Pancreas (tissue), 10 donors: Measurements from ENCODE around the gene SLC35B2. TPM values are rescaled to one million over a fixed set of nuclear protein-coding genes. Genes with fewer than 3 reads are reported as not detected.

ENCODE experiments used
- ATAC-seq, 4 donors: fragments of 200-7000 bp; cut with Tn5 transposase; one replicate each; pipeline versions ENCODE4 v1.8.0 to v1.9.1; 2020; ENCODE audit warnings: mild to moderate bottlenecking in 4 of 4, moderate library complexity in 4 of 4
- DNase-seq, 6 donors: peaks; one replicate each; pipeline ENCODE4 v3.0.0-alpha.2; 2020
- FAIRE-seq: peaks from 2 replicates; lab custom pipeline; 2012; peaks lifted over from hg19 to GRCh38; lab: Jason Lieb, UNC
- H3K27ac ChIP-seq, 4 donors: fragments of 200-600 bp; sonication (generic); 1 replicate in 3 of 4; 2 replicates in 1 of 4; pipeline versions ENCODE4 v1.5.0 to v1.8.0; 2020
- H3K27me3 ChIP-seq, 4 donors: fragments of 200-600 bp; one replicate each; pipeline ENCODE4 v1.8.0; 2021
- H3K36me3 ChIP-seq, 3 donors: fragments of 200-600 bp; sonication (generic) in 1 of 3; one replicate each; pipeline versions ENCODE4 v1.5.0 to v1.8.0; 2020 to 2021
- H3K4me1 ChIP-seq, 3 donors: fragments of 200-600 bp; one replicate each; pipeline ENCODE4 v1.8.0; 2021
- H3K4me3 ChIP-seq, 4 donors: fragments of 200-600 bp; sonication (generic) in 2 of 4; one replicate each; pipeline versions ENCODE4 v1.5.0 to v1.8.0; 2020 to 2021
- H3K9me3 ChIP-seq, 4 donors: fragments of 200-600 bp; one replicate each; pipeline ENCODE4 v1.8.0; 2021
- CTCF ChIP-seq, 4 donors: fragments of 200-600 bp; sonication (generic) in 3 of 4; IDR thresholded peaks; one replicate each; pipeline versions ENCODE4 v1.5.0 to v1.8.0; 2021; ENCODE audit warnings: antibody characterized with exemption in 4 of 4
- WGBS, 2 donors: extraction: QIAGEN DNeasy Blood & Tissue Kit; methylation state at CpG; one replicate each; pipeline ENCODE4 v1.1.7; 2013; 5-methylcytosine and 5-hydroxymethylcytosine counted together
- intact Hi-C, 3 donors: fragments of 100-400 bp; cut with DNase I; formaldehyde crosslinking; loops; one replicate each; pipeline versions ENCODE4 v1.11.1 to v1.14.2; 2022
- polyA plus RNA-seq, 2 donors: library from polyadenylated mRNA; stranded (reverse); fragments of 200-250 nt; gene quantifications; one replicate each; pipeline ENCODE4 v1.2.3, GENCODE V29; 2013
- total RNA-seq, 6 donors: library from RNA; stranded (reverse); fragmentation: NEBNext Ultra II Directional in 4 of 6; extraction: Animal tissue kit (Norgen Biotek cat#: 25700) in 4 of 6; gene quantifications; one replicate each; pipeline versions ENCODE4 v1.2.1 to v1.2.4, GENCODE V29; 2021 to 2023
- donor health status: healthy with polysubstance abuse.
- donor health status: DM: no; HTN: no; CAD: no; lungs with moderate emphysema.
- donor health status: DM: no; HTN: no; CAD: no.
- donor health status: control.
- donor health status: control.
- donor health status: Bipolar disorder and iron deficiency.
- donor health status: DM: yes; HTN: yes; CAD: no.
- donor health status: DM: no; HTN: no; CAD: no.
- donor health status: DM: no; HTN: no; CAD: no.
- donor health status: DM: yes; HTN: yes; CAD: no.

The SLC35B2 gene
- total and polyA plus RNA-seq, 8 donors = 10.8 to 30.4 (median 20.5) TPM

DNA sequence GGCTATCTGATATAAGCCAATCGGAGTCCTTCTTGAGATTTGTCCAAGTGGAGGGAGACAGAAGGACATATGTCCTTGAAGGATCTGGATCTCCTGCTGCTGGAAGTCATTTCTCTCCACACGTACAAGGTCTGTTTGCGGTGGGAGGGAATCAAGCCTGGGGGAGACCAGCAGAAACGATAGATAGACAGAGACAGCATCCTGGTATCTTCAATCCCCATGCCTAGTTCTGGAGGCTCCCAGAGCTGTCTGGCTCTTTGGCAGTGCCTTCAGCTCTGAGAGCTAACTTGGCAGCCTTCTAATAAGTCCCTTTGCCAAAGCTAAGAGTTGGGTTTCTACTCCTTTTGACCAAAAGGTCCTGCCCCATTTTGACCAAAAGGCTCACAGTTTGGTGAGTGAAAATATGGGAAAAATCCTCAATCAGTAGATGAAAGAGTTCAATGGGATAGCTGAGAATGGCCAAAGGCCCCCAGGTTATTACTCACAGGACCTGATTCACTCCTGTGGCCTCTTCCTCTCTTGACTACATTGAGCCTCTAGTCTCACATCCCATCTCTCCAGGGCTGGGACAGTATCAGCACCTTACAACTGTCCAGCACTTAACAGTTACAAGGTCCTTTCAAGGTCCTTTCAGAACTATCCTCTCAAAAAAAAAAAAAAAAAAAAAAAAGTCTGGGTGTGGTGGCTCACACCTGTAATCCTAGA is 35.5 kb upstream of the SLC35B2 start:
- Histone ChIP-seq H3K4me3 (no peak overlapping the region), H3K9me3 (no peaks in the 10 kb centered on the region), H3K27me3 (peaks cover 0 to 7% (median 0%) of the 10 kb centered on the region in 4 donors), H3K36me3 (no peaks in the 10 kb centered on the region), H3K4me1 (peaks cover 0 to 8% (median 4%) of the 10 kb centered on the region in 3 donors), H3K27ac (no peak overlapping the region)
- DNase-seq = peak in 1 of 6 donors; percentile 9
- no peak for TF ChIP-seq CTCF (IDR thresholded peaks at IDR 0.05)
- no peak for FAIRE-seq
- intact Hi-C loops = no loop called here
- WGBS, 2 donors = 55 to 66% methylated on average over 4 of the region's 4 CpGs
- no peak for ATAC-seq

DNA sequence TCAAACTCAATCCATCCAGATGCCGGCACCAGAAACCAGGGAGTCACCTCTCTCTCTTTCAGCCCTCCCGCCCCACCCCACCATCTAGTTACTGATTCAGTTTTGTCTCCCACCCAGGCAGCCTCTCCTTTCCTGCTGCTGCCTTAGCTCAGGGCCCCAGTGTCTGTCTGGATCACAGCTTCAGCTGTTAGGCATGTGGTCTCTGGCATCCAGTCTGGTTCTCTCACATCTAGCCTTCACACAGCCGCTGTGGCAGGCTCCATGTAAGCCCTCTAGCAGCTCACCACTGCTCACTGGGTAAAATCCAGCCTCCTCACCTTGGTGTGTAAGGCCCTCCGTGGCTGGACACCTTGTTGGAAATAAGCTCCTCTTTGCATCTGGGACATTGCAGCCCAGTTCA is 34.5 kb upstream of the SLC35B2 start:
- no peaks in the 10 kb centered on the region for H3K36me3 ChIP-seq
- no peaks in the 10 kb centered on the region for H3K4me1 ChIP-seq
- H3K27me3 ChIP-seq = peaks cover 0 to 7% (median 0%) of the 10 kb centered on the region in 4 donors
- DNase-seq = peak in 1 of 6 donors; percentile 15
- no peak for ATAC-seq
- no peaks in the 10 kb centered on the region for H3K9me3 ChIP-seq
- 56% methylated on average over 4 of the region's 4 CpGs for WGBS, 2 donors
- no peak overlapping the region for H3K27ac ChIP-seq
- intact Hi-C loops = no loop called here
- FAIRE-seq = no peak
- no peak overlapping the region for H3K4me3 ChIP-seq
- TF ChIP-seq CTCF (IDR thresholded peaks at IDR 0.05) = no peak

DNA sequence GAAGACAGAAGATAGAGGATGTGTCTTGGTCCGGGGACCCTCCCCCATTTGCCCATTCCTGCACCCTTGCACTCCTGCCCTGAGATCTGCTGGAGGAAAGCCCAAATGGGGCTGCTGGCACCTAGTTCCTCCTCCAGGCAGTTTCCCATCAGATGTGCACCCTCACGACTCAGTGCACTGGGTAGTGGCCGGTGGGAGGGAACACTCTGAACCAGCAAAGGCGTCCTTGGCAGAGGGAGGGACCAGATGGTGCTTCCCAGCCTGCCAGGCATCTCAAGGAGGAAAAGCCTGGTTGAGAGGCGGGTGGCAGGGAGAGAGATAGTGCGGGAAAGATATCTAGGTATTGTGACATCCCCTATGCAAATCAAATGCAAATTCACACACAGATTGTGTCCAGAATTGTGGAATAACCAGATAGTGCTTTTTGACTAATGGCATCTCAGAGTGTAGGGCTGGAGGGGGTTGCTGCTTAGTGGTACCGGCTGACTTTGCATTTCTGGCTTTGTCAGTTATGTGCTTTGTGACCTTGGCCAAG is 32.5 kb upstream of the SLC35B2 start:
- H3K27me3 ChIP-seq = peaks cover 0 to under 1% (median 0%) of the 10 kb centered on the region in 4 donors
- peak in 5 of 6 donors; percentile 28 to 64 (median 49) for DNase-seq
- ATAC-seq = peak; percentile 54 to 91 (median 82)

DNA sequence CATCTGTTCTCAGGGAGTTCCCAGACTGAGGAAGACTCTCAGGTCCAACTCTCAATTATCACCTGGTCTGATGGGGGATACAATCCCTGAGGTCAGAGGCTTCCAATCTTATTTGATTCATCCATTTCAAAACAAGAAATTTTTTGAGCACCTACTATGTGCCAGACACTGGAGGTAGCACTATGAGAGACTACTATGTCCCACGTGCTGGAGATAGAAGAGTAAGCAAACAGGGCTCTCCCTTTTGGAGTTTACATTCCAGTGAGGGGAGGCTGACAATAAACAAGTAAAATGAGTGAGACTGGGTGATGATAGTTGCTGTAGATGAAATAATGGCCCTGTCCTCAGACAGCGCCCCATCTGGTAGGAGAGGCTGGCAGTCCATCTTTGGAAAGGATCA is 29.4 kb upstream of the SLC35B2 start:
- TF ChIP-seq CTCF (IDR thresholded peaks at IDR 0.05) = no peak
- no peaks in the 10 kb centered on the region for H3K36me3 ChIP-seq
- ATAC-seq = no peak
- no peak overlapping the region for H3K4me3 ChIP-seq
- H3K4me1 ChIP-seq = no peaks in the 10 kb centered on the region
- no peaks in the 10 kb centered on the region for H3K9me3 ChIP-seq
- FAIRE-seq = no peak
- no peaks in the 10 kb centered on the region for H3K27me3 ChIP-seq
- WGBS, 2 donors = 38 to 42% methylated on average over 2 of the region's 2 CpGs
- intact Hi-C loops = no loop called here
- H3K27ac ChIP-seq = no peak overlapping the region
- DNase-seq = peak in 1 of 6 donors; percentile 8

More for the DNA sequence above, 32.5 kb upstream of the SLC35B2 start:
- no peak for TF ChIP-seq CTCF (IDR thresholded peaks at IDR 0.05)
- Histone ChIP-seq H3K9me3 (no peaks in the 10 kb centered on the region), H3K4me3 (no peak overlapping the region), H3K36me3 (no peaks in the 10 kb centered on the region), H3K4me1 (no peaks in the 10 kb centered on the region), H3K27ac (no peak overlapping the region)
- intact Hi-C loops = no loop called here
- WGBS, 2 donors = 14% methylated on average over 7 of the region's 7 CpGs
- no peak for FAIRE-seq

- Histone ChIP-seq H3K9me3 (no peaks in the 10 kb centered on the region), H3K4me3 (no peak overlapping the region), H3K27ac (no peak overlapping the region), H3K27me3 (no peaks in the 10 kb centered on the region), H3K4me1 (no peaks in the 10 kb centered on the region), H3K36me3 (no peaks in the 10 kb centered on the region)
- 80% methylated on average over 12 of the region's 12 CpGs for WGBS, 2 donors
- no peak for DNase-seq
- no peak for TF ChIP-seq CTCF (IDR thresholded peaks at IDR 0.05)
- intact Hi-C loops = no loop called here
- FAIRE-seq = no peak
- ATAC-seq = no peak
These were observed 28.9 kb upstream of the SLC35B2 start for GRCh38 chr6:44286285-44286565.
